Spleen (tissue), 11 donors: ENCODE results near the gene CABCOCO1. TPM values are rescaled to one million over a fixed set of nuclear protein-coding genes. Genes with fewer than 3 reads are reported as not detected.

Experiments
- DNase-seq: peaks from one replicate; pipeline ENCODE4 v3.0.0-alpha.2; 2020
- H3K27ac ChIP-seq, 8 donors: fragments of 200-600 bp; sonication (generic) in 7 of 8; 1 replicate in 4 of 8; 2 replicates in 4 of 8; pipeline versions ENCODE4 v1.5.0 to v1.8.0; 2016 to 2021; ENCODE audit warnings: inconsistent platforms in 4 of 8, mild to moderate bottlenecking in 4 of 8, moderate library complexity in 1 of 8
- H3K27me3 ChIP-seq, 7 donors: fragments of 200-600 bp; sonication (generic) in 6 of 7; replicated peaks in 1 of 7; 1 replicate in 4 of 7; 2 replicates in 3 of 7; pipeline versions ENCODE4 v1.5.0 to v1.8.0; 2016 to 2021; ENCODE audit warnings: inconsistent platforms in 3 of 7, mild to moderate bottlenecking in 1 of 7
- H3K36me3 ChIP-seq, 6 donors: fragments of 200-600 bp; sonication (generic) in 5 of 6; 1 replicate in 4 of 6; 2 replicates in 2 of 6; pipeline versions ENCODE4 v1.5.0 to v1.8.0; 2016 to 2021; ENCODE audit warnings: inconsistent platforms in 2 of 6
- H3K4me1 ChIP-seq, 6 donors: fragments of 200-600 bp; sonication (generic) in 5 of 6; 1 replicate in 3 of 6; 2 replicates in 3 of 6; pipeline versions ENCODE4 v1.5.0 to v1.8.0; 2016 to 2021; ENCODE audit warnings: inconsistent platforms in 3 of 6
- H3K4me3 ChIP-seq, 8 donors: fragments of 200-600 bp; sonication (generic) in 7 of 8; 1 replicate in 4 of 8; 2 replicates in 4 of 8; pipeline versions ENCODE4 v1.5.0 to v1.8.0; 2016 to 2021; ENCODE audit warnings: inconsistent platforms in 4 of 8, mild to moderate bottlenecking in 4 of 8, moderate library complexity in 2 of 8
- H3K9me3 ChIP-seq, 8 donors: fragments of 200-600 bp; sonication (generic) in 7 of 8; 1 replicate in 4 of 8; 2 replicates in 4 of 8; pipeline versions ENCODE4 v1.5.0 to v1.8.0; 2016 to 2021; ENCODE audit warnings: inconsistent platforms in 4 of 8
- POLR2A ChIP-seq, 3 donors: fragments of 450-650 bp; IDR thresholded peaks; one replicate each; pipeline ENCODE4 v1.5.1; 2017; ENCODE audit warnings: antibody characterized with exemption in 3 of 3, mild to moderate bottlenecking in 1 of 3
- POLR2AphosphoS5 ChIP-seq, 3 donors: sonication (generic); formaldehyde crosslinking; IDR thresholded peaks; one replicate each; pipeline ENCODE4 v1.5.1; 2017; ENCODE audit warnings: antibody characterized with exemption in 3 of 3
- WGBS, 5 donors: extraction: QIAGEN DNeasy Blood & Tissue Kit in 3 of 5; methylation state at CpG; one replicate each; pipeline versions ENCODE4 v1.1.5 to v1.1.7; 2013 to 2018; 5-methylcytosine and 5-hydroxymethylcytosine counted together
- intact Hi-C: fragments of 100-400 bp; cut with DNase I; formaldehyde crosslinking; loops from one replicate; pipeline ENCODE4 v1.15.0; 2023; ENCODE audit warnings: low total_unique reads
- polyA plus RNA-seq, 3 donors: library from polyadenylated mRNA; stranded (reverse); fragments of 200-250 nt; gene quantifications; one replicate each; pipeline ENCODE4 v1.2.1, GENCODE V29; 2013
- total RNA-seq, 7 donors: library from RNA; depleted of rRNA in 3 of 7; stranded (reverse); fragments of >200 nt in 3 of 7; fragmentation: NEBNext Ultra II Directional in 4 of 7; extraction: Animal tissue kit (Norgen Biotek cat#: 25700) in 4 of 7; gene quantifications; one replicate each; pipeline versions ENCODE4 v1.1.0 to v1.2.1, GENCODE V29; 2016 to 2021
- TF ChIP-seq, protein P1 (sequence below), 11 experiments: fragments of 200-600 bp in 7 of 11; fragments of 450-650 bp in 4 of 11; sonication (generic) in 4 of 11; IDR thresholded peaks in 8 of 11; conservative IDR thresholded peaks in 3 of 11; 1 replicate in 7 of 11; 2 replicates in 4 of 11; pipeline versions ENCODE4 v1.4.0 to v1.8.0; 2016 to 2021; ENCODE audit warnings: antibody characterized with exemption in 11 of 11, inconsistent platforms in 4 of 11, mild to moderate bottlenecking in 1 of 11
- donor health status: healthy with polysubstance abuse.
- donor health status: DM: no; HTN: no; CAD: no; lungs with moderate emphysema.
- donor health status: DM: no; HTN: no; CAD: no.
- donor health status: Bipolar disorder and iron deficiency.
- donor health status: healthy.
- donor health status: DM: no; HTN: no; CAD: no.
- donor health status: DM: yes; HTN: yes; CAD: no.

CABCOCO1 gene
- total and polyA plus RNA-seq, 10 donors: 0.06 to 1.0 (median 0.48) TPM; not detected in 4

DNA sequence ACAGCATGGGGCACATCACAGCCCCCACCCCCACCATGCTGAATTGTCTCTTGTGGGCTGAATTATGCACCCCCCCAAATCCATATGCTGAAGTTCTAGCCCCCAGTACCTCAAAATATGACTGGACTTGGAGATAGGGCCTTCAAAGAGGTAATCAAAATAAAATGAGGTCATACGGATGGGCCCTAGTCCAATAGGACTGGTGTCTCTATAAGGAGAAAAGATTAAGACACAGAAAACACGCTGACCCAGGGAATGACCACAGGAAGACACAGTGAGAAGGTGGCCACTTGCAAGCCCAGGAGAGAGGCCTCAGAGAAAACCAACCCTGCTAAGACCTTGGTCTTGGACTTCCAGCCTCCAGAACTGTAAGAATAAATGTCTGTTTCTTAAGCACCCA, 132.4 kb downstream of the CABCOCO1 start:
- H3K4me1 ChIP-seq: no peaks in the 10 kb centered on the region
- intact Hi-C loops: no loop called here
- DNase-seq: no peak
- H3K36me3 ChIP-seq: no peaks in the 10 kb centered on the region
- H3K27ac ChIP-seq: no peak overlapping the region
- TF ChIP-seq POLR2A (IDR thresholded peaks at IDR 0.05) (no peak), POLR2AphosphoS5 (IDR thresholded peaks at IDR 0.05) (no peak)
- TF ChIP-seq, protein P1, sequence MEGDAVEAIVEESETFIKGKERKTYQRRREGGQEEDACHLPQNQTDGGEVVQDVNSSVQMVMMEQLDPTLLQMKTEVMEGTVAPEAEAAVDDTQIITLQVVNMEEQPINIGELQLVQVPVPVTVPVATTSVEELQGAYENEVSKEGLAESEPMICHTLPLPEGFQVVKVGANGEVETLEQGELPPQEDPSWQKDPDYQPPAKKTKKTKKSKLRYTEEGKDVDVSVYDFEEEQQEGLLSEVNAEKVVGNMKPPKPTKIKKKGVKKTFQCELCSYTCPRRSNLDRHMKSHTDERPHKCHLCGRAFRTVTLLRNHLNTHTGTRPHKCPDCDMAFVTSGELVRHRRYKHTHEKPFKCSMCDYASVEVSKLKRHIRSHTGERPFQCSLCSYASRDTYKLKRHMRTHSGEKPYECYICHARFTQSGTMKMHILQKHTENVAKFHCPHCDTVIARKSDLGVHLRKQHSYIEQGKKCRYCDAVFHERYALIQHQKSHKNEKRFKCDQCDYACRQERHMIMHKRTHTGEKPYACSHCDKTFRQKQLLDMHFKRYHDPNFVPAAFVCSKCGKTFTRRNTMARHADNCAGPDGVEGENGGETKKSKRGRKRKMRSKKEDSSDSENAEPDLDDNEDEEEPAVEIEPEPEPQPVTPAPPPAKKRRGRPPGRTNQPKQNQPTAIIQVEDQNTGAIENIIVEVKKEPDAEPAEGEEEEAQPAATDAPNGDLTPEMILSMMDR (IDR thresholded peaks at IDR 0.05 in 8 of 11, conservative IDR thresholded peaks at IDR 0.05 in 3 of 11): no peak
- 88 to 98% (median 93%) methylated on average over 2 of the region's 2 CpGs for WGBS, 5 donors
- H3K27me3 ChIP-seq: no peaks in the 10 kb centered on the region
- no peaks in the 10 kb centered on the region for H3K9me3 ChIP-seq
- no peak overlapping the region for H3K4me3 ChIP-seq

DNA sequence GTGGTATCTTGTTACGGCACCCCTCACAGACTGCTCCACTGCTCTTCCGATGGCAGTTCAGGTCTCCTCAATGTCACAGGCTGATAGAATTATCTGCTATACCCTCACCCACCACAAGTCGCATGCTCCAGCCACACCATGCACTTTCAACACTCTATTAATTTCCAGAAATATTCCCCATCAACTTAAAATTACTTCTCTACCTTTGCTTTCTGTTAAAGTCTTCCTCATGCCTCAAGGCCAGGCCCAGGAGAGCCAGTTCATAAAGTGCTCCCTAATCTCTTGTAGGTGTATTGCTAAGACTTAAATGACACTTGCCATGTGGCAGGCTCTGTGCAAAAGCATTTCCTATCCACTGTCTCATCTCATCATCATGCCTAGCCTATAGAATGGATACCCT, 132.8 kb downstream of the CABCOCO1 start:
- WGBS, 5 donors: 79 to 98% (median 92%) methylated on average over 3 of the region's 3 CpGs
- no peak for DNase-seq
- H3K4me1 ChIP-seq: no peaks in the 10 kb centered on the region
- no peaks in the 10 kb centered on the region for H3K27me3 ChIP-seq
- TF ChIP-seq, protein P1 (IDR thresholded peaks at IDR 0.05 in 8 of 11, conservative IDR thresholded peaks at IDR 0.05 in 3 of 11): no peak
- TF ChIP-seq POLR2AphosphoS5 (IDR thresholded peaks at IDR 0.05): no peak
- no peak for TF ChIP-seq POLR2A (IDR thresholded peaks at IDR 0.05)
- H3K9me3 ChIP-seq: no peaks in the 10 kb centered on the region
- no peak overlapping the region for H3K27ac ChIP-seq
- H3K36me3 ChIP-seq: no peaks in the 10 kb centered on the region
- intact Hi-C loops: no loop called here
- H3K4me3 ChIP-seq: no peak overlapping the region

DNA sequence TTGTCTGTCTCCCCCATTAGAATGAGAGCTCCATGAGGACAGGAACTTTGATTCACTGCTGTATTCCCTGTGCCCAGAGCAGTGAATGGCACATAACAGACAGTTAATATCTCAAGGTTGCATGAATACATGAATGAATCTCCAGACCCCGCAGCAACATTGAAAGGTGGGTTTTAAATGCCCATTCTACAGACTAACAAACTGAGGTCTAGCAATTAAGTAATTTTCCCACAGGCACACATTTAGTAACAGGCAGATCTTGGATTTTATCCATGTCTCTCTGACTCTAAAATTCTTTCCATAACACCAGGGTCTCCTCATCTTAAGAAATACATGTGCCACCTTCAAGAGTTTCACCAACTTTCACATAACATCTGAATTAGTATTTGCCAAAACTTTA, 134.1 kb downstream of the CABCOCO1 start:
- Histone ChIP-seq H3K9me3 (no peaks in the 10 kb centered on the region), H3K27me3 (no peaks in the 10 kb centered on the region), H3K4me3 (no peak overlapping the region), H3K4me1 (no peaks in the 10 kb centered on the region), H3K27ac (no peak overlapping the region), H3K36me3 (no peaks in the 10 kb centered on the region)
- DNase-seq: no peak
- TF ChIP-seq, protein P1 (IDR thresholded peaks at IDR 0.05 in 8 of 11, conservative IDR thresholded peaks at IDR 0.05 in 3 of 11): no peak
- TF ChIP-seq POLR2AphosphoS5 (IDR thresholded peaks at IDR 0.05) (no peak), POLR2A (IDR thresholded peaks at IDR 0.05) (no peak)
- intact Hi-C loops: no loop called here
- WGBS, 5 donors: 90 to 96% (median 95%) methylated on average over 1 of the region's 1 CpG

DNA sequence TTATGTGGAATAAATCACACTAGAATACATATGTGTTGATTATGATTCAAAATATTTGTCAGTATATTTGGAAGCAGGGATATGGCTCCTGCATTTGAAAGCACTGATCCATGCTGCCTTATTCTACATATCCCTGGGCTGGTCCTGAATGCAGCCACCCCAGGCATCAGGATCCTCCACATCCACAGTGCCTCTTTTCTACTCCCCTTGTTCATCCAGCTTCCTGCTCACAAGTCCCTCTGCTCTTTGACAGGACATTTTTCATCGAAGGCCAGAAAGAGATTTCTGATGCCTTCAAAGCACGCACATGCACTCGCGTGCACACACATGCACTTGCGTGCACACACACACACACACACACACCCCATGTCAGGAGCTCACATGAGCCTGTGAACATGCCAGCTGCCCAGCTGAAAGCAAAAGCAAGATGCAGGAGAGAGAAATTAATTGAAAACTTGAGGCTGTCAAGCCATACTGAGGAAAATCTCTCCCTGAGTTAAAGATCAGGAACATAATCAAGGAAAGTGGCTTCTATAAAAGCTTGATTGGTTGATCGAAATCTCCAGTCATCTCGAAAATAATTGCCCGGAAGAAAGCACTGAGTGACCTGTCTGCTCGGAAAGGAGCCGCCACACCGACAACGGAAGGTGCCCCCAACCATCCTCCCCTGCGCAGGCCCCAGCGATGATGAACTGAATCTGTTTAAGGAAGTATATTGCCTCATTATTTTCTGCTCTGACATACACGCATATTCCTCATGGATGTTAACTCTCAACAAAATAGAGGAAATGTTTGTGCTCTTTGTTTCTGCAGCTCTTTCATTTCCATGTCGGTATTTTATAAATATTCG, 134.8 kb downstream of the CABCOCO1 start:
- Histone ChIP-seq H3K9me3 (no peaks in the 10 kb centered on the region), H3K4me1 (no peaks in the 10 kb centered on the region), H3K36me3 (no peaks in the 10 kb centered on the region), H3K4me3 (no peak overlapping the region), H3K27me3 (no peaks in the 10 kb centered on the region), H3K27ac (no peak overlapping the region)
- DNase-seq: no peak
- 80 to 91% (median 82%) methylated on average over 17 of the region's 17 CpGs for WGBS, 5 donors
- intact Hi-C loops: no loop called here
- no peak for TF ChIP-seq POLR2A (IDR thresholded peaks at IDR 0.05)
- no peak for TF ChIP-seq POLR2AphosphoS5 (IDR thresholded peaks at IDR 0.05)
- TF ChIP-seq, protein P1 (IDR thresholded peaks at IDR 0.05 in 8 of 11, conservative IDR thresholded peaks at IDR 0.05 in 3 of 11): no peak
